HepG2 (cell line): Measurements from ENCODE around the gene DLL4.

Experiments used
- ARID2 ChIP-seq: sonication (generic); formaldehyde crosslinking; IDR thresholded peaks from 2 replicates; pipeline ENCODE4 v1.8.1; 2022; ENCODE audit warnings: mild to moderate bottlenecking, missing genetic modification reagents, borderline replicate concordance
- ATF7 ChIP-seq, 2 experiments: fragments of 450-650 bp in 1 of 2; sonication (generic) in 1 of 2; formaldehyde crosslinking in 1 of 2; IDR thresholded peaks; 2 replicates each; pipeline versions ENCODE4 v1.4.0 to v1.6.1; 2016 to 2020; ENCODE audit warnings: antibody characterized with exemption in 1 of 2, mild to moderate bottlenecking in 1 of 2, missing genetic modification reagents in 1 of 2
- CEBPG ChIP-seq: IDR thresholded peaks from 2 replicates; pipeline ENCODE4 v1.6.1; 2016
- CREM ChIP-seq, 2 experiments: sonication (generic) in 1 of 2; formaldehyde crosslinking in 1 of 2; IDR thresholded peaks; 2 replicates each; pipeline versions ENCODE4 v1.4.0 to v1.6.1; 2016 to 2020; ENCODE audit warnings: antibody characterized with exemption in 1 of 2, mild to moderate bottlenecking in 1 of 2, missing genetic modification reagents in 1 of 2
- GTF2F1 ChIP-seq: fragments of 150-350 bp; IDR thresholded peaks from 2 replicates; pipeline ENCODE4 v1.6.1; 2014; ENCODE audit warnings: low read length
- HMGA1 ChIP-seq: sonication (generic); formaldehyde crosslinking; conservative IDR thresholded peaks from 2 replicates; pipeline ENCODE4 v1.4.0; 2020; ENCODE audit warnings: missing genetic modification reagents
- HNF4G ChIP-seq, 2 experiments: sonication (generic) in 1 of 2; formaldehyde crosslinking in 1 of 2; IDR thresholded peaks; 2 replicates each; pipeline versions ENCODE4 v1.4.0 to v1.6.1; 2011 to 2020; ENCODE audit warnings: borderline replicate concordance in 2 of 2, low read depth in 2 of 2, mild to moderate bottlenecking in 2 of 2, low read length in 1 of 2, missing genetic modification reagents in 1 of 2, moderate library complexity in 1 of 2
- JUND ChIP-seq: sonication (generic); formaldehyde crosslinking; IDR thresholded peaks from 2 replicates; pipeline ENCODE4 v1.8.0; 2022; ENCODE audit warnings: mild to moderate bottlenecking, missing genetic modification reagents
- MEIS1 ChIP-seq: sonication (generic); formaldehyde crosslinking; IDR thresholded peaks from 2 replicates; pipeline ENCODE4 v1.9.0; 2021; ENCODE audit warnings: mild to moderate bottlenecking, missing genetic modification reagents, moderate library complexity, borderline replicate concordance
- REST ChIP-seq, 2 experiments: IDR thresholded peaks; 2 replicates each; pipeline ENCODE4 v1.6.1; 2011 to 2012; ENCODE audit warnings: low read length in 2 of 2, borderline replicate concordance in 1 of 2, low read depth in 1 of 2, mild to moderate bottlenecking in 1 of 2, moderate library complexity in 1 of 2
- YY1 ChIP-seq: IDR thresholded peaks from 2 replicates; pipeline ENCODE4 v1.6.1; 2011; ENCODE audit warnings: low read length, low read depth, moderate library complexity, mild to moderate bottlenecking; ENCODE audit not compliant: insufficient read depth, insufficient replicate concordance
- ZSCAN29 ChIP-seq: sonication (generic); formaldehyde crosslinking; conservative IDR thresholded peaks from 2 replicates; pipeline ENCODE4 v1.4.0; 2020; ENCODE audit warnings: mild to moderate bottlenecking, missing genetic modification reagents
- TF ChIP-seq, protein P1 (sequence below): sonication (generic); formaldehyde crosslinking; IDR thresholded peaks from 2 replicates; pipeline ENCODE4 v1.8.0; 2022; ENCODE audit warnings: mild to moderate bottlenecking, missing genetic modification reagents, borderline replicate concordance

DNA sequence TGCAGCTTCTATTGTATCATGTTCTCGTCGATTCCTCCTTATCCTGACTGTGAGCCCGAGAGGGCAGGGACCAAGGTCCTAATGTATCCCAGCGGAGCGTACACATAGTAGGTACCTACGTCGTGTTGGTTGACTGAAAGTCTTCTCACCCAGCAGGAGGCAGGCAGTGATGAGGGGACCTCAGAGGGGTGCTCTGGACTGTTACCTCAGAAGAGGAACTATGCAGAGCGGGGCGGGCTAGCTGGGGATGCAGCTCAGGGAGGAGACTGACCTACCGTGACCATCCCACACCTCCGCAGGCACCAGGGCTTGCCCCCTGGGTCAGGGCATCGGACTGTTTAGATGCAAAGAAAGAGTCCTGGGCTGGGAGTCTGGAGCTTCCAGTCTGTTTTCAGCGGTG lies 35.5 kb downstream of the DLL4 start:
- TF ChIP-seq ATF7 (IDR thresholded peaks at IDR 0.05) (no peak), ATF7 (CRISPR knock-in tag; IDR thresholded peaks at IDR 0.05) (no peak), CREM (IDR thresholded peaks at IDR 0.05) (no peak), CREM (CRISPR knock-in tag; IDR thresholded peaks at IDR 0.05) (no peak), GTF2F1 (no peak), YY1 (no peak), HNF4G (IDR thresholded peaks at IDR 0.05; ENCODE audit: borderline replicate concordance, low read depth, low read length) (no peak), HNF4G (CRISPR knock-in tag; IDR thresholded peaks at IDR 0.05; ENCODE audit: borderline replicate concordance, low read depth) (no peak), ARID2 (CRISPR knock-in tag) (no peak), ZSCAN29 (CRISPR knock-in tag) (no peak), MEIS1 (CRISPR knock-in tag) (no peak), CEBPG (no peak), HMGA1 (CRISPR knock-in tag) (no peak), JUND (CRISPR knock-in tag) (no peak), REST (IDR thresholded peaks at IDR 0.05; ENCODE audit: borderline replicate concordance in 1 of 2, low read depth in 1 of 2, low read length in 2 of 2) (no peak)
- TF ChIP-seq, protein P1, sequence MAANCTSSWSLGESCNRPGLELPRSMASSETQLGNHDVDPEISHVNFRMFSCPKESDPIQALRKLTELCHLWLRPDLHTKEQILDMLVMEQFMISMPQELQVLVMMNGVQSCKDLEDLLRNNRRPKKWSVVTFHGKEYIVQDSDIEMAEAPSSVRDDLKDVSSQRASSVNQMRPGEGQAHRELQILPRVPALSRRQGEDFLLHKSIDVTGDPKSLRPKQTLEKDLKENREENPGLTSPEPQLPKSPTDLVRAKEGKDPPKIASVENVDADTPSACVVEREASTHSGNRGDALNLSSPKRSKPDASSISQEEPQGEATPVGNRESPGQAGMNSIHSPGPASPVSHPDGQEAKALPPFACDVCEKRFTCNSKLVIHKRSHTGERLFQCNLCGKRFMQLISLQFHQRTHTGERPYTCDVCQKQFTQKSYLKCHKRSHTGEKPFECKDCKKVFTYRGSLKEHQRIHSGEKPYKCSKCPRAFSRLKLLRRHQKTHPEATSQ: no peak
